IMR-90 (cell line): ENCODE data around the gene RERE. TPM values are rescaled to one million over a fixed set of nuclear protein-coding genes. Genes with fewer than 3 reads are reported as not detected.

Experiments
- ATAC-seq: fragments of 200-7000 bp; cut with Tn5 transposase; 2 replicates; pipeline ENCODE4 v1.9.1; 2020; ENCODE audit warnings: low read depth, mild to moderate bottlenecking, moderate library complexity
- BruUV-seq: library from RNA; stranded (reverse); fragments of 400-500 nt; replicated peaks from 2 replicates; lab custom pipeline; 2021; lab: Mats Ljungman, UMichigan
- CTCF ChIA-PET: fragments of 300-600 bp; formaldehyde crosslinking; extraction: SDS; loops from one replicate; lab custom pipeline; 2021; ENCODE audit warnings: antibody characterized with exemption; lab: Yijun Ruan, JAX
- POLR2A ChIA-PET: fragments of 300-600 bp; sonication (Branson Sonifier 250); formaldehyde crosslinking; loops from one replicate; lab custom pipeline; 2022; ENCODE audit warnings: antibody characterized with exemption; ENCODE audit not compliant: unreplicated experiment; lab: Charles Lee
- DNase-seq: peaks from one replicate; pipeline ENCODE4 v3.0.0; 2013
- H2AFZ ChIP-seq: replicated peaks from 2 replicates; pipeline ENCODE3; 2013; ENCODE audit warnings: low read length, mild to moderate bottlenecking; ENCODE audit not compliant: poor library complexity
- H2AK5ac ChIP-seq: 2 replicates; pipeline ENCODE4 v1.6.1; 2013; ENCODE audit warnings: low read depth, low read length, inconsistent platforms
- H2AK9ac ChIP-seq: replicated peaks from 2 replicates; pipeline ENCODE3; 2013; ENCODE audit warnings: mild to moderate bottlenecking, low read depth, low read length, moderate library complexity; ENCODE audit not compliant: poor library complexity
- H2BK120ac ChIP-seq: 2 replicates; pipeline ENCODE4 v1.6.1; 2013; ENCODE audit warnings: low read depth, low read length, inconsistent platforms
- H2BK15ac ChIP-seq: 3 replicates; pipeline ENCODE4 v1.6.1; 2013; ENCODE audit warnings: low read depth, low read length, inconsistent platforms
- H2BK20ac ChIP-seq: 2 replicates; pipeline ENCODE4 v1.6.1; 2013; ENCODE audit warnings: low read depth, mild to moderate bottlenecking, inconsistent platforms, low read length, moderate library complexity
- H2BK5ac ChIP-seq: 2 replicates; pipeline ENCODE4 v1.6.1; 2013; ENCODE audit warnings: mild to moderate bottlenecking, low read depth, low read length, inconsistent platforms; ENCODE audit not compliant: poor library complexity, severe bottlenecking
- H3K14ac ChIP-seq: replicated peaks from 2 replicates; pipeline ENCODE4 v1.6.1; 2013; ENCODE audit warnings: low read depth, low read length, inconsistent platforms
- H3K18ac ChIP-seq: 2 replicates; pipeline ENCODE4 v1.6.1; 2013; ENCODE audit warnings: low read depth, low read length, control low read depth
- H3K23ac ChIP-seq: 2 replicates; pipeline ENCODE4 v1.6.1; 2013; ENCODE audit warnings: low read depth, low read length, inconsistent platforms
- H3K27ac ChIP-seq: 2 replicates; pipeline ENCODE4 v1.5.1; 2013; ENCODE audit warnings: mild to moderate bottlenecking, control low read depth, low read length; ENCODE audit not compliant: insufficient read depth
- H3K27me3 ChIP-seq: 2 replicates; pipeline ENCODE4 v1.6.1; 2013; ENCODE audit warnings: low read length; ENCODE audit not compliant: control insufficient read depth, insufficient read depth
- H3K36me3 ChIP-seq: 2 replicates; pipeline ENCODE4 v1.6.1; 2013; ENCODE audit warnings: low read length, mixed read lengths; ENCODE audit not compliant: control insufficient read depth, insufficient read depth
- H3K4ac ChIP-seq: 2 replicates; pipeline ENCODE4 v1.6.1; 2013; ENCODE audit warnings: low read depth, low read length, inconsistent platforms
- H3K4me1 ChIP-seq: 2 replicates; pipeline ENCODE4 v1.6.1; 2013; ENCODE audit warnings: low read length, mixed read lengths; ENCODE audit not compliant: control insufficient read depth, insufficient read depth
- H3K4me2 ChIP-seq: 2 replicates; pipeline ENCODE4 v1.6.1; 2013; ENCODE audit warnings: low read depth, mild to moderate bottlenecking, control low read depth, low read length, moderate library complexity
- H3K4me3 ChIP-seq: 2 replicates; pipeline ENCODE4 v1.5.1; 2013; ENCODE audit warnings: low read depth, mild to moderate bottlenecking, control low read depth, low read length, moderate library complexity; ENCODE audit not compliant: insufficient read depth
- H3K56ac ChIP-seq: 2 replicates; pipeline ENCODE4 v1.6.1; 2013; ENCODE audit warnings: low read length, inconsistent platforms; ENCODE audit not compliant: insufficient read depth; ENCODE audit errors: extremely low read depth
- H3K79me1 ChIP-seq, 2 experiments: 2 replicates each; pipeline ENCODE4 v1.6.1; 2013; ENCODE audit warnings: low read length in 2 of 2, inconsistent platforms in 1 of 2, low read depth in 1 of 2
- H3K9ac ChIP-seq: 2 replicates; pipeline ENCODE4 v1.6.1; 2013; ENCODE audit warnings: low read depth, low read length, control low read depth
- H3K9me1 ChIP-seq: 2 replicates; pipeline ENCODE4 v1.6.1; 2013; ENCODE audit warnings: low read length, inconsistent platforms; ENCODE audit not compliant: insufficient read depth
- H3K9me3 ChIP-seq: 2 replicates; pipeline ENCODE4 v1.6.1; 2013; ENCODE audit warnings: low read length; ENCODE audit not compliant: control insufficient read depth, insufficient read depth
- H4K20me1 ChIP-seq: 2 replicates; pipeline ENCODE4 v1.6.1; 2013; ENCODE audit warnings: low read length, inconsistent platforms; ENCODE audit not compliant: insufficient read depth
- H4K5ac ChIP-seq: 2 replicates; pipeline ENCODE4 v1.6.1; 2013; ENCODE audit warnings: mild to moderate bottlenecking, low read depth, low read length, control low read depth
- H4K8ac ChIP-seq, 2 experiments: 2 replicates each; pipeline ENCODE4 v1.6.1; 2013; ENCODE audit warnings: low read depth in 2 of 2, low read length in 2 of 2, control low read depth in 1 of 2, inconsistent platforms in 1 of 2
- H4K91ac ChIP-seq: 2 replicates; pipeline ENCODE4 v1.6.1; 2013; ENCODE audit warnings: low read depth, low read length, inconsistent platforms; ENCODE audit not compliant: insufficient read depth
- CHD1 ChIP-seq: IDR thresholded peaks from 2 replicates; pipeline ENCODE4 v1.6.1; 2012; ENCODE audit warnings: low read depth, low read length, improper control_type of control experiment
- FOS ChIP-seq: fragments of 150-350 bp; IDR thresholded peaks from 2 replicates; pipeline ENCODE4 v1.6.1; 2016; ENCODE audit warnings: low read depth, low read length
- MAFK ChIP-seq: IDR thresholded peaks from 2 replicates; pipeline ENCODE4 v1.6.1; 2012; ENCODE audit warnings: low read depth, low read length, improper control_type of control experiment
- MAZ ChIP-seq: IDR thresholded peaks from 2 replicates; pipeline ENCODE4 v1.6.1; 2012; ENCODE audit warnings: low read depth, mild to moderate bottlenecking, low read length, improper control_type of control experiment, moderate library complexity, borderline replicate concordance
- MXI1 ChIP-seq: IDR thresholded peaks from 2 replicates; pipeline ENCODE4 v1.6.1; 2012; ENCODE audit warnings: low read depth, mild to moderate bottlenecking, low read length, moderate library complexity, borderline replicate concordance
- NFE2L2 ChIP-seq: fragments of 150-350 bp; IDR thresholded peaks from 2 replicates; pipeline ENCODE4 v1.6.1; 2016; ENCODE audit warnings: low read depth, mild to moderate bottlenecking, low read length
- POLR2A ChIP-seq: IDR thresholded peaks from 2 replicates; pipeline ENCODE4 v1.6.1; 2012; ENCODE audit warnings: mild to moderate bottlenecking, low read depth, low read length
- RAD21 ChIP-seq: IDR thresholded peaks from 2 replicates; pipeline ENCODE4 v1.6.1; 2012; ENCODE audit warnings: low read length, improper control_type of control experiment
- RCOR1 ChIP-seq: IDR thresholded peaks from 2 replicates; pipeline ENCODE4 v1.6.1; 2012; ENCODE audit warnings: mild to moderate bottlenecking, low read length, improper control_type of control experiment; ENCODE audit not compliant: insufficient replicate concordance
- RFX5 ChIP-seq: IDR thresholded peaks from 2 replicates; pipeline ENCODE4 v1.8.0; 2012; ENCODE audit warnings: low read depth, mild to moderate bottlenecking, low read length, moderate library complexity
- SMC3 ChIP-seq: fragments of 150-350 bp; IDR thresholded peaks from 2 replicates; pipeline ENCODE4 v1.6.1; 2016; ENCODE audit warnings: low read depth, mild to moderate bottlenecking, antibody characterized with exemption, low read length, moderate library complexity
- WGBS, 2 experiments: methylation state at CpG; one replicate each; pipeline versions ENCODE4 v1.1.5 to v1.1.7; 2013; ENCODE audit warnings: missing lambda C conversion rate in 2 of 2; ENCODE audit not compliant: insufficient read length in 1 of 2; ENCODE audit errors: extremely low coverage in 2 of 2; 5-methylcytosine and 5-hydroxymethylcytosine counted together
- dilution Hi-C: fragments of 300-500 bp; cut with HindIII; formaldehyde crosslinking; loops from one replicate; pipeline ENCODE4 v1.14.3; 2018; ENCODE audit warnings: low sequenced_read_pairs; ENCODE audit not compliant: unreplicated experiment
- in situ Hi-C: fragments of 300-500 bp; cut with MboI; formaldehyde crosslinking; loops from 3 replicates; pipeline ENCODE4 v1.14.3; 2019; ENCODE audit warnings: low sequenced_read_pairs, inconsistent platforms, mixed read lengths
- intact Hi-C: fragments of 100-400 bp; cut with micrococcal nuclease; formaldehyde crosslinking; loops from 2 replicates; pipeline ENCODE4 v1.10.0; 2022
- polyA plus RNA-seq, 3 experiments: library from polyadenylated mRNA; depleted of rRNA; stranded (reverse); fragments of >200 nt; gene quantifications; 2 replicates each; pipeline ENCODE4 v1.2.3, GENCODE V29; 2012; ENCODE audit warnings: low replicate concordance in 1 of 3
- total RNA-seq: library from RNA; depleted of rRNA; stranded (reverse); fragments of >200 nt; gene quantifications from 2 replicates; pipeline ENCODE4 v1.2.3, GENCODE V29; 2012
- TF ChIP-seq, protein P1 (sequence below): fragments of 150-350 bp; IDR thresholded peaks from 2 replicates; pipeline ENCODE4 v1.6.1; 2016; ENCODE audit warnings: low read depth, mild to moderate bottlenecking, low read length, moderate library complexity, borderline replicate concordance
- TF ChIP-seq, protein P2 (sequence below): fragments of 150-350 bp; IDR thresholded peaks from 2 replicates; pipeline ENCODE4 v1.6.1; 2017; ENCODE audit warnings: mild to moderate bottlenecking, antibody characterized with exemption, low read length, low read depth

RERE gene
- total and polyA plus RNA-seq, 2 of the 4 experiments (the other 2 are of a cell fraction): 11.5 to 25.1 TPM

DNA sequence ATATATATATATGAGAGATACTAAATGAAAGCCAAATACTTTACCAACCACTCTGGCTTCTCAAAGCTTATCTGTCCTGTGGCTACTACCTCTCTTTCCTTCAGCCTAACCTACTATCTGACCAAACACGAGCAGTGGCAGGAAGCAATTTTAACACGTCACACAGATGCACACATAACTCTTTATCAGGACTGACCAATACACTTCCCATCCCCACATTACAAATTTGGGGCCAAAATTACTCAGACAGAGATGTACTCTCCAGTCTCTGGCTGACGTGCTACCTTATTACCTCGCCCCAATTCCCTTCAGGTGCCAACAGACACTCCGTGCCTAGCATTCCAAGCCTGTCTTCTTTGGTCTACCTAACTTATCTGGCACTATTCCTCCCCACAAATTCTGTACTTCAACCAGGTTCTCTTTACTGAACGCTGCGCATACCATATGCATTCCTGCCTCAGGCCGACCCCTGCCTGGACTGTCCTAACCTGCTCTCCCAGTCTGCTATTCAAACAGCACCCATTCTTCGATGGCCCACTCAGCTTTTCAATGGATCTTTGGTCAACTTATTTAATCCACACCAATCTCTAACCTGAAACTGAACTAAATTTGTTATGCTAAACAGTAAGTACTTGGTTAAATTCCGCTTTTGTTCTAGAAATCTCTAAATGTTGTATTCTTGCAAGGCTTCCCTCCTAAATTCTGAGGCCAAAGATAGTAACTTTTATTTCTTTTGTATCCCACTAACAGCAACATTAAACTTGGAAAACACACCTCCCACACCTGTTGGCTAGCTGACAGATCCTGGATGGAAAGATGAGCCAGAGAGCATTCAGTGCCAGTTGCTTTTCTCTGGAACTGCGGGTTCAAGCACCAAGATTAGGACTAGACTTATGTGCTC lies 27.9 kb downstream of the RERE start (continued):
- TF ChIP-seq MAZ (no peak), POLR2A (no peak)

DNA sequence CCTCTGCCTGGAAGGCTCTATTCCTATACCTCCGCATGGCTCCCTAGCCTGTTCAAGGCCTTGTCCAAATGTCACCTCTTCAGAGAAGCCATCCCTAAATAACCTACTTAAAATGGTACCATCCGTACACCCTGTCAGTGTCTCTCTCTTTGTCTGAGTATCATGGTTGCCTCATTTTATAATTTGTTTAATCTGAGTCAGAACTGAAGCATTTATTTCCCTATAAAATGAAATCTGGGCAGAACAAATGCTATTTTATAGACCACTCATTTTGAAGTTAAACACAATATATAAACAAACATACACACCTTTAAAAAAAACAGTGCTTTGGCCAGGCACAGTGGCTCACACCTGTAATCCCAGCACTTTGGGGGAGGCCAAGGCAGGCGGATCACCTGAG lies 30.2 kb downstream of the RERE start:
- H2AK5ac ChIP-seq: no peak overlapping the region
- CTCF ChIA-PET: interaction anchor here (0.6 kb wide), 1 partner anchor 8 kb away, joined by 3 read pairs; no protein-coding TSS in a partner anchor
- H3K18ac ChIP-seq: no peak overlapping the region
- H3K14ac ChIP-seq: no peak overlapping the region
- no peak overlapping the region for H4K91ac ChIP-seq
- in situ Hi-C loops (no loop called here), dilution Hi-C loops (no loop called here), intact Hi-C loops (no loop called here)
- no peak overlapping the region for H2BK5ac ChIP-seq
- DNase-seq (no peak), ATAC-seq (no peak)
- no peak overlapping the region for H3K4ac ChIP-seq
- H2BK120ac ChIP-seq: no peak overlapping the region
- H2BK15ac ChIP-seq: no peak overlapping the region
- no peak overlapping the region for H2AK9ac ChIP-seq
- no peak overlapping the region for H4K8ac ChIP-seq
- H3K36me3 ChIP-seq: peaks cover 4% of the 10 kb centered on the region; the same call in 1 of the 2 replicates
- peaks cover 16 to 20% of the 10 kb centered on the region in 2 experiments for H3K79me1 ChIP-seq
- H3K23ac ChIP-seq: no peak overlapping the region
- H2BK20ac ChIP-seq: no peak overlapping the region
- no peak overlapping the region for H3K4me3 ChIP-seq
- BruUV-seq: no TSS peak
- no peaks in the 10 kb centered on the region for H3K4me1 ChIP-seq
- H3K9ac ChIP-seq: no peak overlapping the region
- H2AFZ ChIP-seq: no peak overlapping the region
- no peak overlapping the region for H3K4me2 ChIP-seq
- peaks cover 5% of the 10 kb centered on the region; the same call in 1 of the 2 replicates for H4K20me1 ChIP-seq
- POLR2A ChIA-PET: no interaction called here
- H3K27ac ChIP-seq: no peak overlapping the region
- no peak overlapping the region for H3K56ac ChIP-seq
- WGBS, 2 experiments: 83% methylated on average over 1 of the region's 3 CpGs; no CpG with 5 or more reads in 1 of the 2 experiments
- H3K27me3 ChIP-seq: no peaks in the 10 kb centered on the region
- H4K5ac ChIP-seq: no peak overlapping the region
- H3K9me3 ChIP-seq: no peaks in the 10 kb centered on the region
- peaks cover 5% of the 10 kb centered on the region for H3K9me1 ChIP-seq
- TF ChIP-seq MXI1: no peak
- TF ChIP-seq, protein P1, sequence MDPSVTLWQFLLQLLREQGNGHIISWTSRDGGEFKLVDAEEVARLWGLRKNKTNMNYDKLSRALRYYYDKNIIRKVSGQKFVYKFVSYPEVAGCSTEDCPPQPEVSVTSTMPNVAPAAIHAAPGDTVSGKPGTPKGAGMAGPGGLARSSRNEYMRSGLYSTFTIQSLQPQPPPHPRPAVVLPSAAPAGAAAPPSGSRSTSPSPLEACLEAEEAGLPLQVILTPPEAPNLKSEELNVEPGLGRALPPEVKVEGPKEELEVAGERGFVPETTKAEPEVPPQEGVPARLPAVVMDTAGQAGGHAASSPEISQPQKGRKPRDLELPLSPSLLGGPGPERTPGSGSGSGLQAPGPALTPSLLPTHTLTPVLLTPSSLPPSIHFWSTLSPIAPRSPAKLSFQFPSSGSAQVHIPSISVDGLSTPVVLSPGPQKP: no peak
- TF ChIP-seq NFE2L2: no peak
- TF ChIP-seq SMC3: no peak
- no peak for TF ChIP-seq RAD21
- no peak for TF ChIP-seq CHD1
- no peak for TF ChIP-seq RFX5
- TF ChIP-seq FOS: no peak
- no peak for TF ChIP-seq POLR2A
- TF ChIP-seq RCOR1: no peak
- TF ChIP-seq, protein P2, sequence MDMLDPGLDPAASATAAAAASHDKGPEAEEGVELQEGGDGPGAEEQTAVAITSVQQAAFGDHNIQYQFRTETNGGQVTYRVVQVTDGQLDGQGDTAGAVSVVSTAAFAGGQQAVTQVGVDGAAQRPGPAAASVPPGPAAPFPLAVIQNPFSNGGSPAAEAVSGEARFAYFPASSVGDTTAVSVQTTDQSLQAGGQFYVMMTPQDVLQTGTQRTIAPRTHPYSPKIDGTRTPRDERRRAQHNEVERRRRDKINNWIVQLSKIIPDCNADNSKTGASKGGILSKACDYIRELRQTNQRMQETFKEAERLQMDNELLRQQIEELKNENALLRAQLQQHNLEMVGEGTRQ: no peak
- no peak for TF ChIP-seq MAFK
